ENCODE data around the gene PINK1.
"Not testable (repeated sequence)": the region's sequence is repeated elsewhere in the genome, so short reads cannot be mapped to it uniquely, and the experiment has no call there.

PINK1 gene

DNA sequence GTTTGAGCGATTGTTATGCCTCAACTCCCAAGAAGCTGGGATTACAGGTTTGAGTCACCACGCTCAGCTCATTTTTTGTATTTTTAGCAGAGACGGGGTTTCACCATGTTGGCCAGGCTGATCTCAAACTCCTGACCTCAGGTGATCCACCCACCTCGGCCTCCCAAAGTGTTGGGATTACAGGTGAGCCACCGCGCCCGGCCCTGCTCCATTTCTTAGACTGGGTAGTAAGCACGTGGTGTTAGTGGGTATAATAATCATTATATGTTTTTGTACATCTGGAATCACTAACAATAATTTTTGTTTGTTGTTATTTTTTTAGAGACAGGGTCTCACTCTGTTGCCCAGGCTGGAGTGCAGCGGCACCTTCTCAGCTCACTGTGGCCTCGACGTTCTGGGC is 40.4 kb downstream of the PINK1 start:
- H3K4me3 Mint-ChIP-seq; H3K27ac Mint-ChIP-seq; H3K9me3 Mint-ChIP-seq; DNase-seq (ENCODE audit: low spot score in 2 of 2); ATAC-seq; H3K36me3 Mint-ChIP-seq: not testable (repeated sequence)
- peaks cover 10% of the 10 kb centered on the region for H3K4me1 Mint-ChIP-seq

DNA sequence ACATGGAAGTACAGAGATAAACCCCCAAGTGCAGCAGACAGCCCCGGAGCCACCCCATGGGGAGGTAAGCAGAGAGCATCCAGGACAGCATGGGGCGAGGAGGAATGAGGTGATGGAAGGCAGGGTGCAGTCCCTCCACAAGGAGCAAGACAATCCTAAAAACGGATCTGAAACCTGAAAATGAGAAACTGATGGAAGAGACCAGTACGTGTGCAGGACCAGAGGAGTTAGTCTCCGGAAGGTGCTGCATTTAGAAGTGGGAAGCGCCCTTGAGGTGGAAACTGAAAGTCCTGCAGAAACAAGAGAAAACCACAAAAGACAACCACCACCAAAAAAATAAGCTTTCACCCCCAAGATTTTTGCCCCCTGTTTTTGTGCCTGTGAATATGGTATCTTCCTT is 45.3 kb downstream of the PINK1 start:
- DNase-seq (ENCODE audit: low spot score in 2 of 2), result no peak
- peaks cover 11% of the 10 kb centered on the region for H3K36me3 Mint-ChIP-seq
- H3K4me3 Mint-ChIP-seq, result no peak overlapping the region
- H3K4me1 Mint-ChIP-seq, result peaks cover 14% of the 10 kb centered on the region
- H3K27ac Mint-ChIP-seq, result no peak overlapping the region
- peaks cover 3% of the 10 kb centered on the region for H3K9me3 Mint-ChIP-seq
- ATAC-seq, result peak; percentile 37

DNA sequence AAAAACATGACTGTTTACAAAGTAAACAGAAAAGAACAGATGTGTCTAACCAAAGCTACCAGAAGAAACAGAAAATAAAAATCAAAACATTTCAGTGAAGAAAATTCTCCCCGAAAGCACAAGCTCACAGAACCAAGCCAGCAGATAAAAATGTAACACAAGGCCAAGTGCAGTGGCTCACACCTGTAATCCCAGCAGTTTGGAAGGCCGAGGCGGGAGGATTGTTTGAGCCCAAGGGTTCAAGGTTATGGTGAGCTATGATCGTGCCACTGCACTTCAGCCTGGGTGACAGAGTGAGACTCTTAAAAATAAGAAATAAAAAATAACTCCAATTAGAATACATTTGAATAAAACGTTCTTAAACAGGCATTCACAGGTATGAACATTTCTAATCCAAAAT is 47.0 kb downstream of the PINK1 start:
- Mint-ChIP-seq H3K4me1 (peaks cover 14% of the 10 kb centered on the region), H3K9me3 (peaks cover 3% of the 10 kb centered on the region), H3K36me3 (peaks cover 11% of the 10 kb centered on the region), H3K4me3 (no peak overlapping the region), H3K27ac (no peak overlapping the region)
- no peak for DNase-seq (ENCODE audit: low spot score in 2 of 2)
- no peak for ATAC-seq

DNA sequence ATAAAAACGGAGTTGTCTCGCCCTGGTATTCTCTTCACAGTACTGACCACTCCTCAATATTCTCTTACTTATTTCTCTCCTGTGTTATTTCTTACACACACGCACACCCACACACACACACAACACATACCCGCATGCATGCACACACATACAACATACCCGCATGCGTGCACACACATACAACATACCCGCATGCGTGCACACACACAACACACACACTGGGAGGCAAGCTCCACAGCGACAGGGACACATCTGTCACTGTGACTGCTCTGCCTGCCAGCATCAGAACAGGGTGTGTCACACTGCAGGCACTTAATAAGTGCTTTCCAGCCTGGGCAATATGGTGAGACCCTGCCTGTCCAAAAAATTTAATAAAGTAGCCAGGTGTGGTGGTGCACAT is 48.7 kb downstream of the PINK1 start:
- Mint-ChIP-seq H3K9me3 (peaks cover 3% of the 10 kb centered on the region), H3K4me1 (peaks cover 14% of the 10 kb centered on the region), H3K27ac (no peak overlapping the region), H3K4me3 (no peak overlapping the region), H3K36me3 (peaks cover 6% of the 10 kb centered on the region)
- DNase-seq (ENCODE audit: low spot score in 2 of 2), result no peak
- ATAC-seq, result no peak

DNA sequence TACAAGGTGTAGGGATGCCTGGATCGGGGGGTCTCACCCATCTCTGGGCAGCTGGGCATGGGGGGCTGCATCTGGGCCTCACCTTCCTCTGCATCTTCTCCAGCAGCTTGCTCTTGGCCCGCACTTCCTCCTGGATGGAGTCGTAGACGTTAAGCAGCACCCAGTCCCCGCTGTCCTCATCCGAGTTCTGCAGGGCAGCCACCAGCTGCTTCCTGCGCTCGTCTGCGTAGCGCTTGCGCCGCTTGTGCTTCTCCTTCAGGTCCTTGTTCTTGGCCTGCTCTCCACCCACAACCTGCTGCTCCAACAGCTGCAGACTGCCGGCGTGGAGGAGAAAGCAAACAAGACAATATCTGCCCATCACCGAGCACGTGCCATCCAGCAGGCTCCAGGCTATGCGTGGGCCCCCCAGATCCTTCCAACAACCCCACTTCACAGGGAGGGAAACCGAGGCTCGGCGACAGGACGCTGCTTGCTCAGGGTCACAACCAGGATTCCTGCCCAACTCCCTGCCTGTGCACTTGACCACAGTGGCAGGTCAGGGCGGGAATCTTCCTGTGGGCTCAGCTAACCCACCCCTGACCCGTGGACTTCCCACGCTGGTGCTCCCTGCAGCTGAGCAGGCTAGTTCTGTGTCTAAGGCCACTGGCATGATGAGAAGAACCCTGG is 49.4 kb downstream of the PINK1 start:
- Mint-ChIP-seq H3K9me3 (peaks cover 2% of the 10 kb centered on the region), H3K4me3 (no peak overlapping the region), H3K4me1 (peaks cover 13% of the 10 kb centered on the region), H3K36me3 (peaks cover 6% of the 10 kb centered on the region), H3K27ac (no peak overlapping the region)
- no peak for DNase-seq (ENCODE audit: low spot score in 2 of 2)
- no peak for ATAC-seq

DNA sequence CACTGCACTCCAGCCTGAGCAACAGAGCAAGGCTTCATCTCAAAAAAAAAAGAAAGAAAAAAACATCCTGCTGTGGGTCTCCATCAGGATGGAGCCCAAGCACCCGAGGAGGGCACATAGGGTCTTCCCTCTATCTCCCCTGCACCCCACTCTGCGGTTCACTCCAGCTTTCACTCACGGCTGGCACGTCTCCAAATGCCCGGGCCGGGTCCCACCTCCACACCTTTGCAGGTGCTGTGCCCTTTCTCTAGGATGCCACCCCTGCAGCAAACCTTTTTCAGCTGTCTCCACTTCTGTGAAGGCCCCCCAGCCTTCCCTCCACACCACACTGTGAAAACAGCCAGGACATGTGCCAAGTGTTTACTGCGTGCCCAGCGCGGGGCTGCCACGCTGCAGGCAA is 50.4 kb downstream of the PINK1 start:
- ATAC-seq, result no peak
- H3K36me3 Mint-ChIP-seq, result peaks cover 2% of the 10 kb centered on the region
- H3K4me3 Mint-ChIP-seq, result no peak overlapping the region

DNA sequence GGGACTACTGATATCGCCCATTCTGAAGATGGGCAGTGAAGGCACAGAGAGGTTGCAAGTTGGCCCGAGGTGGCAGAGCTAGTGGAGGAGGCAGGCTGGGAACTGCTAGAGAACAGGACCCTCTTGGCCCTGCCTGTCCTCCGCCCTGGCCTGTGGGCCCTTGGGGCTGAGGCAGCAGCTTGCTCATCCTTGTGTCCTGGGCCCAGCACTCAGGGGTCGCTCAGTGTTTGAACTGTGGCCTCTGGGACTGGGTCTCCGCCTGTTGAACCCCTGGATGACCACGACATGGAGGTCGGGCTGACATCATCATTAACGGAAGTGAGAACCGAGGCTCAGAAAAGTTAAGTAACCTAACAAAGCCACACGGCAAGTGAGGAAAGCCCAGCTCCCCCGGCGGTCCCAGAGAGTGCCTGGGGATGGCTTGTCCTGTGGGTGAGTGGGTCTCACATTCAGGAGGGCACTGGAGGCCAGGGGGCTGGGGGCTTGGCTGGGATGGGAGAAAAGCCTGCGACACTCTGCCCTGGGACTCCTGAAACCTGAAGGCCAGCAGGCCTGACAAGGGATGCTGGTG is 50.9 kb downstream of the PINK1 start:
- DNase-seq (ENCODE audit: low spot score in 2 of 2), result no peak
- no peaks in the 10 kb centered on the region for H3K9me3 Mint-ChIP-seq
- ATAC-seq, result no peak
- H3K36me3 Mint-ChIP-seq, result no peaks in the 10 kb centered on the region
- no peaks in the 10 kb centered on the region for H3K4me1 Mint-ChIP-seq
- H3K27ac Mint-ChIP-seq, result no peak overlapping the region
- H3K4me3 Mint-ChIP-seq, result no peak overlapping the region

More for the DNA sequence above, 50.4 kb downstream of the PINK1 start:
- no peak overlapping the region for H3K27ac Mint-ChIP-seq
- peaks cover 4% of the 10 kb centered on the region for H3K4me1 Mint-ChIP-seq
- DNase-seq (ENCODE audit: low spot score in 2 of 2), result no peak
- no peaks in the 10 kb centered on the region for H3K9me3 Mint-ChIP-seq

DNA sequence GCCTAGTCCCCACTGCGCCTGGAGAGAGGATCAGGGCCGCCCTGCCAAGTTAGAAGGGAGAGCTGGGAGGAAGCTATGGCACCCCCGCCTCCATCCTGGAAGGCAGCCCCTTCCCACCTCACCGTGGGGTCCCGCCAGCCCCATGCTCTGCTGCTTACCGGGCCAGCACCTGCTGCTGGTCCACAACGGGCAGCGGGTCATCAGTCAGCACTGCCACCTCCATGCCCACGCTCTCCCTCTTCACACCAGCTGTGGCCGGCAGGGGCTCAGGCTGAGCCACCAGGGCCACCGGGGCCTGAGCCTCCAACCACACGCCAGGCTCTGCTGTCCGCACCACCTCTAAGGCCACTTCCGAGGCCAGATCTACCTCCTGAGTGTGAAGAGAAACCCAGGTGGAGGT is 51.4 kb downstream of the PINK1 start:
- no peak for ATAC-seq
- no peak overlapping the region for H3K27ac Mint-ChIP-seq

DNA sequence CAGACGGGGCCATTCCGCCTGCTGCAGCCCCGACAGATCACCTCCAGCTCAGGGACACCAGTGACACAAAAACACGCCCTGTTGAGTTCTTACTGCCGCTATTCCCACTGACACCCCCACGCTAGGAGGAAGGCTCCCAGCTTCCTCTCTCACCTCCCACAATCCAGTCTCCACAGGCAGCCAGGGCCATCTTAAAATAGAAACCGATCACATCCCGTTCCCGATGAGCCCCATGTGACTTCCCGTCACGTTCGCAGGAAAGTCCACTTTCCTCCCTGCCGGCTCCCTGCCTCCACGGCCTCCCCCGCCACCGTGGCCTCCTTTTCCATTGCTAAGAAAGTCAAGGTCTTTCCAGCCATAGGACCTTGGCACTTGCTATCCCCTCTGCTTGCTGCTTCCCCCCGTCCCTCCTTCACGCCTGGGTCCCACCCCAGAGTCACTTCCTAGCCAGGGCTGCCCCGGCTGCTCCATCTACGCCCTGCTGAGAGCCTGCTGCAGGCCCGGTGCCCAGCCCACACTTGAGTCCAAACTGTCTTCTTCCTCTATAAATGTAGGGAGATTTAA is 51.9 kb downstream of the PINK1 start:
- DNase-seq (ENCODE audit: low spot score in 2 of 2), result no peak
- no peaks in the 10 kb centered on the region for H3K9me3 Mint-ChIP-seq
- no peaks in the 10 kb centered on the region for H3K36me3 Mint-ChIP-seq
- H3K4me1 Mint-ChIP-seq, result no peaks in the 10 kb centered on the region
- H3K4me3 Mint-ChIP-seq, result no peak overlapping the region
- H3K27ac Mint-ChIP-seq, result no peak overlapping the region
- no peak for ATAC-seq

More for the DNA sequence above, 51.4 kb downstream of the PINK1 start:
- no peak overlapping the region for H3K4me3 Mint-ChIP-seq
- DNase-seq (ENCODE audit: low spot score in 2 of 2), result no peak
- no peaks in the 10 kb centered on the region for H3K4me1 Mint-ChIP-seq
- H3K9me3 Mint-ChIP-seq, result no peaks in the 10 kb centered on the region
- H3K36me3 Mint-ChIP-seq, result no peaks in the 10 kb centered on the region

DNA sequence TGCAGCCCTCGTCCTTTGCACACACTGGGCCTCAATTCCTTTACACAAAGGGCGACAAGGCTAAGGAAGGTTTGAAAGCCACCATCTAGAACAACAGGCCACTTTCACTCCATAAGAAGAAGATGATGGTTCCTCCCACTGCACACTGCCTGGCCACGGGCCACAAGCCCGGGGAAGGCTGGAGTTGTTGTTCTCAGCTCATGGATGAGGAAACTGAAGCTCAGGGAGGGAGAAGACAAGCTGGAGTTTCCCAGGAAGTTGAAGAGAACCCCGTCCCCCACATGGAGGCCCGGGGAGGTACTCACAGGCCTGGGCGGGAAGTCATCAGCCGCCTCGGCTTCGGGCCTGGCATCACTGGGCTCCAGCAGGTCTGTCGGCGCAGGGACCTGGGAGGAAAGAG is 52.5 kb downstream of the PINK1 start:
- Mint-ChIP-seq H3K4me1 (no peaks in the 10 kb centered on the region), H3K9me3 (no peaks in the 10 kb centered on the region), H3K27ac (no peak overlapping the region)

DNA sequence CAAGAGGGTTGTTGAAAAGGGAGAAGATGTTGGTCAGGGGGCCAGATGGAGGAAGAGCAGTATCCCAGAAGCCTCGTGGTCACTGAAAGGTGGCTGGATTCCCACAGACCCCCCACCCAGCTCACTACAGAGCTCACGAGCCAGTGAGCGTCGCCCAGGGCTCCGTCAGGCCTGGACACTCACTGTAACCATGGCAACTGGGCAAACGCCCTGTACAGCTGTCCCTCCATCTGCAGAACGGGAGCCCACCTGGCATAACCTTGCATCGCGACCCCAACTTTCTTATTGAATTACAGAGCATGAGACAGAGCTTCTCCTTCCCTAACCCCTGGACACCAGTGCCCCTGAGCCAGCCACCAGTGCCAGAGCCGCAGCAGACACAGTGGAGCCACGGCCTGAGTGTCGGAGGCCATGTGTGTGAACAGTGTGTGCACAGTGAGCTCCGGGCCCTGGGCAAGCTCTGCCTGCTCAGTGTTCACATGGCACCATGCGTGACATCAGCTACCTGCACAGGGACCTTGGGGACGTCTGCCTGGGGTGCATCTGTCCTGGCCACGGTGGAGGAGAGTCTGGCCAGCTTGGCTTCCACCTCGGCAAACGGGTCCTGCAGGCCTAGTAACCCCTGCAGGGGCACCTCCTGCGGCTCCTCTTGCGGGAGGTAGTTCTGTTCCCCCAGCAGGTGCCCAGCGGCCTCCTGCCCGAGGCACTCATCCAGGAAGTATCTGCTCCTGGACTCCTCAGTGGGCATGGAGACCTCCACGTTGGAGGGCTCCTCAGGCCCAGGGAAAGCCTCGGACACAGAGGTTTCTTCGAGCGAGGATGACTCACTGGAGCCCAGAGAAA is 53.8 kb downstream of the PINK1 start:
- DNase-seq (ENCODE audit: low spot score in 2 of 2), result no peak
- Mint-ChIP-seq H3K27ac (no peak overlapping the region), H3K9me3 (no peaks in the 10 kb centered on the region), H3K4me3 (no peak overlapping the region), H3K36me3 (no peaks in the 10 kb centered on the region), H3K4me1 (no peaks in the 10 kb centered on the region)
- ATAC-seq, result no peak

More for the DNA sequence above, 52.5 kb downstream of the PINK1 start:
- ATAC-seq (no peak), DNase-seq (ENCODE audit: low spot score in 2 of 2) (no peak)
- Mint-ChIP-seq H3K4me3 (no peak overlapping the region), H3K36me3 (no peaks in the 10 kb centered on the region)

DNA sequence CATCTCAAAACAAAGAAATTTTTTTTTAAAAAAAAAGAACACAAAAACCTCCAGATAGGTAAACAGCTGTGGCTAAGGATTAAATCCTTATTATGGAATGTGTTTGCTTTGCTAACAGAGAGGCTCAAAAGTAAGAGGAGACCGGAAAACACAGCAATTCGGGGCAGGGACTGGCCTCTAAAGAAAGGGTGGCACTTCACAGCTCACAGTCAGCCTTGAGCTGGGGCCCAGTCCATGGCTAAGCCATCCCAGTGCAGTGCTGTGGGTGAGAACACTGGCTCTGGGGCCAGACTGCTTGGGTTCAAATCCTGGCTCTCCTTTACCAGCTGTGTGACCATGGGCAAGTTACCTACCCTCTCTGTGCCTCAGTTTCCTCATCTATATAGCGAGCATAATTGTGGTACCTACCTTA is 56.4 kb downstream of the PINK1 start:
- Mint-ChIP-seq H3K9me3 (no peaks in the 10 kb centered on the region), H3K4me3 (no peak overlapping the region), H3K27ac (no peak overlapping the region), H3K36me3 (no peaks in the 10 kb centered on the region), H3K4me1 (no peaks in the 10 kb centered on the region)
- ATAC-seq, result no peak
- DNase-seq (ENCODE audit: low spot score in 2 of 2), result no peak

DNA sequence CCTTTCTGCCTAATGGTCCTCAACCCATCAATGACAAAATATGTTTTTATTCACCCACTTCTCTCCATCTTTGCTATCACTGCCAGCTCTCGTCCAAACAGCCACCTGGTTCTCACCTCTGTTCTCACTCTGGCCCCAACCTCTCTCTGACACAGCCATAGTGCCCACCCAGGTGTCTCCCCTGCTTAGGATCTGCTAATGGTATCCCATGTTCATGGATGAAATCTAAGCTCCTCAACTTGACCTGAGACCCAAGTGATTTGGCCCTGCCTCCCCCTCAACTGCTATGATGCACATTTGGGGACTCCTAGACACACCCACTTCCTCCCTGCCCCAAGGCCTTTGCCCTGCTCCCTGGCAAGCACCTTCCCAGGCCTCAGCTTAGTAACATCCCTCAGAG is 58.6 kb downstream of the PINK1 start:
- no peak for ATAC-seq
- Mint-ChIP-seq H3K4me1 (peaks cover 11% of the 10 kb centered on the region), H3K27ac (no peak overlapping the region), H3K36me3 (no peaks in the 10 kb centered on the region), H3K9me3 (no peaks in the 10 kb centered on the region), H3K4me3 (no peak overlapping the region)
- no peak for DNase-seq (ENCODE audit: low spot score in 2 of 2)

DNA sequence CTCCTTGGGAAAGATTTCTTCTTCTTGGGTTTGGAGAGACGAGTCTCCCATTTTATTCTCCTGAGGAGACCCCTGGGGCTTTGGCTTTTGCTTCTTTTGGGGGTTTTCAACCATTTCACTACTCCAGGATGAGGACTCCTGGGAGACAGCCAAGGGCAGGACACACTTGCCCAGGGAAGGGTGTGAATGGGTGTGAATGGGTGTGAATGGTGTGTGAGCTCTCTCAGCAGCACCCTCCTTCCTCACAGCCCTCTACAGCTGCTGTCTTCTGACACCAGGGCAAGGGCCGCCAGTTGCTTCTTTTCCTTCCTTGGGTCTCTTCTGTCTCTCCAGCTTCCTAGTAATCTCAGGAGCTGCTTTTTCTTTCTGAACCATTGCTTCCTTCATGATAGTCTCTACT is 60.4 kb downstream of the PINK1 start:
- H3K4me3 Mint-ChIP-seq, result no peak overlapping the region
- DNase-seq (ENCODE audit: low spot score in 2 of 2) (no peak), ATAC-seq (no peak)
- H3K27ac Mint-ChIP-seq, result peak overlapping the region; percentile 14
- peaks cover 14% of the 10 kb centered on the region for H3K4me1 Mint-ChIP-seq
- no peaks in the 10 kb centered on the region for H3K9me3 Mint-ChIP-seq
- no peaks in the 10 kb centered on the region for H3K36me3 Mint-ChIP-seq

DNA sequence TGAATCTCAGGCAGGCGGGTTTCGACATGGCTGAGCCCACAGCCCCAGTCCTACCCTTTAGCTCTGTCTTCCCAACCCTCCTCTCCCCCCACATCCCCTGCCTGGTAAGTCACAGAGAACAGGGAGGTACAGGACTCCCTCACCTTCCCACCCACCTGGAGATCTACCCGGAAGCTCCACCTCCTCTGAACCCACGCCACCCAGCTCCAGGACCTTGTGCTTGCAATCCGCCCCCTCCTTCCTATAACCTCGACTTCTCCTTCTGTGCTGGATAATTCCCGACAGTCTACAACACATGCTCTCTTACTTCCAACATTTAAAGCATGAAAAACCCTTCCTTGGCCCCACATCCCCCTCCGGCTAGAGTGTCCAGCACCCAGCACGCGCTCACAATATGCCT is 62.3 kb downstream of the PINK1 start:
- Mint-ChIP-seq H3K36me3 (no peaks in the 10 kb centered on the region), H3K4me3 (no peak overlapping the region), H3K9me3 (no peaks in the 10 kb centered on the region), H3K27ac (no peak overlapping the region), H3K4me1 (peaks cover 14% of the 10 kb centered on the region)
- ATAC-seq, result no peak
- DNase-seq (ENCODE audit: low spot score in 2 of 2), result no peak
